ENCODE data around the gene AMTN.
"Not testable (repeated sequence)": the region's sequence is repeated elsewhere in the genome, so short reads cannot be mapped to it uniquely, and the experiment has no call there.

Gene AMTN

GRCh38 chr4:70533211-70533610, 14.8 kb downstream of the AMTN start:
- no peak overlapping the region for H2AFZ ChIP-seq
- no peak for TF ChIP-seq CTCF (IDR thresholded peaks at IDR 0.05)
- no peaks in the 10 kb centered on the region for H3K9me3 ChIP-seq (ENCODE audit: control insufficient read depth, low read length)
- H3K4me3 ChIP-seq (ENCODE audit: low read depth, low read length) = no peak overlapping the region
- H3K9ac ChIP-seq = no peak overlapping the region
- no peaks in the 10 kb centered on the region for H3K79me2 ChIP-seq
- no peaks in the 10 kb centered on the region for H3K4me1 ChIP-seq
- H3K36me3 ChIP-seq (ENCODE audit: control insufficient read depth, insufficient read depth, low read length) = no peaks in the 10 kb centered on the region
- H3K4me2 ChIP-seq (ENCODE audit: low read length) = no peak overlapping the region
- H3K27ac ChIP-seq = no peak overlapping the region
- H3K27me3 ChIP-seq (ENCODE audit: control insufficient read depth, insufficient read depth, low read length) = no peaks in the 10 kb centered on the region

GRCh38 chr4:70533791-70534190, 15.4 kb downstream of the AMTN start:
- Histone ChIP-seq H3K4me3 (ENCODE audit: low read depth, low read length) (no peak overlapping the region), H3K27me3 (ENCODE audit: control insufficient read depth, insufficient read depth, low read length) (no peaks in the 10 kb centered on the region), H3K36me3 (ENCODE audit: control insufficient read depth, insufficient read depth, low read length) (no peaks in the 10 kb centered on the region), H2AFZ (no peak overlapping the region), H3K79me2 (no peaks in the 10 kb centered on the region), H3K4me1 (no peaks in the 10 kb centered on the region), H3K9ac (no peak overlapping the region), H3K9me3 (ENCODE audit: control insufficient read depth, low read length) (no peaks in the 10 kb centered on the region), H3K27ac (no peak overlapping the region), H3K4me2 (ENCODE audit: low read length) (no peak overlapping the region)
- TF ChIP-seq CTCF (IDR thresholded peaks at IDR 0.05) = no peak

- H3K4me2 ChIP-seq (ENCODE audit: low read length); H3K36me3 ChIP-seq (ENCODE audit: control insufficient read depth, insufficient read depth, low read length); H3K9me3 ChIP-seq (ENCODE audit: control insufficient read depth, low read length); H2AFZ ChIP-seq; H3K9ac ChIP-seq; H3K79me2 ChIP-seq; H3K4me3 ChIP-seq (ENCODE audit: low read depth, low read length); H3K4me1 ChIP-seq; H3K27me3 ChIP-seq (ENCODE audit: control insufficient read depth, insufficient read depth, low read length); H3K27ac ChIP-seq: not testable (repeated sequence)
Observed at GRCh38 chr4:70534886-70535285, 16.5 kb downstream of the AMTN start.

GRCh38 chr4:70538869-70539268, 20.5 kb downstream of the AMTN start:
- H3K4me1 ChIP-seq = no peaks in the 10 kb centered on the region
- no peaks in the 10 kb centered on the region for H3K27me3 ChIP-seq (ENCODE audit: control insufficient read depth, insufficient read depth, low read length)
- no peaks in the 10 kb centered on the region for H3K36me3 ChIP-seq (ENCODE audit: control insufficient read depth, insufficient read depth, low read length)
- H3K27ac ChIP-seq = no peak overlapping the region
- no peak overlapping the region for H2AFZ ChIP-seq
- no peak overlapping the region for H3K4me3 ChIP-seq (ENCODE audit: low read depth, low read length)
- H3K9ac ChIP-seq = no peak overlapping the region
- no peaks in the 10 kb centered on the region for H3K79me2 ChIP-seq
- TF ChIP-seq CTCF (IDR thresholded peaks at IDR 0.05) = no peak
- no peaks in the 10 kb centered on the region for H3K9me3 ChIP-seq (ENCODE audit: control insufficient read depth, low read length)
- H3K4me2 ChIP-seq (ENCODE audit: low read length) = no peak overlapping the region

- peak; percentile 11 for TF ChIP-seq CTCF (IDR thresholded peaks at IDR 0.05)
- Histone ChIP-seq H3K4me2 (ENCODE audit: low read length) (no peak overlapping the region), H3K9ac (no peak overlapping the region)
Observed at GRCh38 chr4:70544279-70544868, 26.0 kb downstream of the AMTN start.

More at GRCh38 chr4:70544279-70544868, 26.0 kb downstream of the AMTN start:
- Histone ChIP-seq H3K79me2 (no peaks in the 10 kb centered on the region), H3K27me3 (ENCODE audit: control insufficient read depth, insufficient read depth, low read length) (no peaks in the 10 kb centered on the region), H3K9me3 (ENCODE audit: control insufficient read depth, low read length) (no peaks in the 10 kb centered on the region), H3K27ac (no peak overlapping the region), H3K36me3 (ENCODE audit: control insufficient read depth, insufficient read depth, low read length) (no peaks in the 10 kb centered on the region), H3K4me3 (ENCODE audit: low read depth, low read length) (no peak overlapping the region), H3K4me1 (no peaks in the 10 kb centered on the region), H2AFZ (no peak overlapping the region)

Measured in parathyroid adenoma (tissue), 2 donors.